K562 (cell line): ENCODE results near the gene RNF31. TPM values are rescaled to one million over a fixed set of nuclear protein-coding genes. Genes with fewer than 3 reads are reported as not detected.

ENCODE experiments used
- polyA plus RNA-seq, 8 experiments: library from polyadenylated mRNA; depleted of rRNA in 4 of 8; stranded (reverse) in 5 of 8; unstranded in 3 of 8; fragments of >200 nt; fragmentation: Nextera tagmentation in 2 of 8; fragmentation: Illumina TruSeq in 1 of 8; extraction: Ambion mirVana in 2 of 8; extraction: Trizol in 1 of 8; gene quantifications; 2 replicates each; pipeline versions ENCODE4 v1.2.1 to v1.2.3, GENCODE V29; 2011 to 2014; ENCODE audit warnings: inconsistent platforms in 1 of 8, missing spikeins in 1 of 8
- total RNA-seq, 7 experiments: library from RNA; depleted of rRNA in 6 of 7; stranded (reverse); fragments of >200 nt in 6 of 7; fragmentation: Illumina TruSeq in 2 of 7; extraction: Trizol in 2 of 7; gene quantifications; 2 replicates each; pipeline versions ENCODE4 v1.2.1 to v1.2.3, GENCODE V29; 2011 to 2021; ENCODE audit warnings: low replicate concordance in 1 of 7
- TF ChIP-seq, protein P1 (sequence below), 2 experiments: fragments of 450-650 bp; IDR thresholded peaks; 2 replicates each; pipeline ENCODE4 v1.6.1; 2018; ENCODE audit warnings: mild to moderate bottlenecking in 2 of 2, low read depth in 1 of 2; ENCODE audit not compliant: partially characterized antibody in 2 of 2
- TF ChIP-seq, protein P2 (sequence below): sonication (generic); formaldehyde crosslinking; IDR thresholded peaks from 2 replicates; pipeline ENCODE4 v1.8.0; 2022; ENCODE audit warnings: mild to moderate bottlenecking, missing genetic modification reagents

The RNF31 gene
- total and polyA plus RNA-seq, 9 of the 15 experiments (the other 6 are each of a cell fraction or from before 2014, with no cell fraction given), result 3.1 to 47.6 (median 19.1) TPM

DNA sequence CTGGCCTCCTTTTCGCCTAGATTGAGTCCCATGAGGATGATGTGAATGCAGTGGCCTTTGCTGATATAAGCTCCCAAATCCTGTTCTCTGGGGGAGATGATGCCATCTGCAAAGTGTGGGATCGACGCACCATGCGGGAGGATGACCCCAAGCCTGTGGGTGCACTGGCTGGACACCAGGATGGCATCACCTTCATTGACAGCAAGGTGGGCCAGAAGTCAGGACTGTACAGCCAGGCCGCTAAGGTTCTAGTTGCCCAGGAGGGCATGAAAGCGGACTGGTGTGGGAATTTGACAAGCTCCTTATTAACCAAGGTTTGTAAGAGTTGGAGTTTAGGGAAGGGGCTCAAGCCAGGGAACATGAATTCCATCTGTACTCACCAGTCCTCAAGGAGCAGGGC lies 27.6 kb upstream of the RNF31 start (continued):
- TF ChIP-seq, protein P1, sequence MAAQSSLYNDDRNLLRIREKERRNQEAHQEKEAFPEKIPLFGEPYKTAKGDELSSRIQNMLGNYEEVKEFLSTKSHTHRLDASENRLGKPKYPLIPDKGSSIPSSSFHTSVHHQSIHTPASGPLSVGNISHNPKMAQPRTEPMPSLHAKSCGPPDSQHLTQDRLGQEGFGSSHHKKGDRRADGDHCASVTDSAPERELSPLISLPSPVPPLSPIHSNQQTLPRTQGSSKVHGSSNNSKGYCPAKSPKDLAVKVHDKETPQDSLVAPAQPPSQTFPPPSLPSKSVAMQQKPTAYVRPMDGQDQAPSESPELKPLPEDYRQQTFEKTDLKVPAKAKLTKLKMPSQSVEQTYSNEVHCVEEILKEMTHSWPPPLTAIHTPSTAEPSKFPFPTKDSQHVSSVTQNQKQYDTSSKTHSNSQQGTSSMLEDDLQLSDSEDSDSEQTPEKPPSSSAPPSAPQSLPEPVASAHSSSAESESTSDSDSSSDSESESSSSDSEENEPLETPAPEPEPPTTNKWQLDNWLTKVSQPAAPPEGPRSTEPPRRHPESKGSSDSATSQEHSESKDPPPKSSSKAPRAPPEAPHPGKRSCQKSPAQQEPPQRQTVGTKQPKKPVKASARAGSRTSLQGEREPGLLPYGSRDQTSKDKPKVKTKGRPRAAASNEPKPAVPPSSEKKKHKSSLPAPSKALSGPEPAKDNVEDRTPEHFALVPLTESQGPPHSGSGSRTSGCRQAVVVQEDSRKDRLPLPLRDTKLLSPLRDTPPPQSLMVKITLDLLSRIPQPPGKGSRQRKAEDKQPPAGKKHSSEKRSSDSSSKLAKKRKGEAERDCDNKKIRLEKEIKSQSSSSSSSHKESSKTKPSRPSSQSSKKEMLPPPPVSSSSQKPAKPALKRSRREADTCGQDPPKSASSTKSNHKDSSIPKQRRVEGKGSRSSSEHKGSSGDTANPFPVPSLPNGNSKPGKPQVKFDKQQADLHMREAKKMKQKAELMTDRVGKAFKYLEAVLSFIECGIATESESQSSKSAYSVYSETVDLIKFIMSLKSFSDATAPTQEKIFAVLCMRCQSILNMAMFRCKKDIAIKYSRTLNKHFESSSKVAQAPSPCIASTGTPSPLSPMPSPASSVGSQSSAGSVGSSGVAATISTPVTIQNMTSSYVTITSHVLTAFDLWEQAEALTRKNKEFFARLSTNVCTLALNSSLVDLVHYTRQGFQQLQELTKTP (IDR thresholded peaks at IDR 0.05; ENCODE audit: low read depth in 1 of 2, partially characterized antibody in 2 of 2), result no peak
- TF ChIP-seq, protein P2, sequence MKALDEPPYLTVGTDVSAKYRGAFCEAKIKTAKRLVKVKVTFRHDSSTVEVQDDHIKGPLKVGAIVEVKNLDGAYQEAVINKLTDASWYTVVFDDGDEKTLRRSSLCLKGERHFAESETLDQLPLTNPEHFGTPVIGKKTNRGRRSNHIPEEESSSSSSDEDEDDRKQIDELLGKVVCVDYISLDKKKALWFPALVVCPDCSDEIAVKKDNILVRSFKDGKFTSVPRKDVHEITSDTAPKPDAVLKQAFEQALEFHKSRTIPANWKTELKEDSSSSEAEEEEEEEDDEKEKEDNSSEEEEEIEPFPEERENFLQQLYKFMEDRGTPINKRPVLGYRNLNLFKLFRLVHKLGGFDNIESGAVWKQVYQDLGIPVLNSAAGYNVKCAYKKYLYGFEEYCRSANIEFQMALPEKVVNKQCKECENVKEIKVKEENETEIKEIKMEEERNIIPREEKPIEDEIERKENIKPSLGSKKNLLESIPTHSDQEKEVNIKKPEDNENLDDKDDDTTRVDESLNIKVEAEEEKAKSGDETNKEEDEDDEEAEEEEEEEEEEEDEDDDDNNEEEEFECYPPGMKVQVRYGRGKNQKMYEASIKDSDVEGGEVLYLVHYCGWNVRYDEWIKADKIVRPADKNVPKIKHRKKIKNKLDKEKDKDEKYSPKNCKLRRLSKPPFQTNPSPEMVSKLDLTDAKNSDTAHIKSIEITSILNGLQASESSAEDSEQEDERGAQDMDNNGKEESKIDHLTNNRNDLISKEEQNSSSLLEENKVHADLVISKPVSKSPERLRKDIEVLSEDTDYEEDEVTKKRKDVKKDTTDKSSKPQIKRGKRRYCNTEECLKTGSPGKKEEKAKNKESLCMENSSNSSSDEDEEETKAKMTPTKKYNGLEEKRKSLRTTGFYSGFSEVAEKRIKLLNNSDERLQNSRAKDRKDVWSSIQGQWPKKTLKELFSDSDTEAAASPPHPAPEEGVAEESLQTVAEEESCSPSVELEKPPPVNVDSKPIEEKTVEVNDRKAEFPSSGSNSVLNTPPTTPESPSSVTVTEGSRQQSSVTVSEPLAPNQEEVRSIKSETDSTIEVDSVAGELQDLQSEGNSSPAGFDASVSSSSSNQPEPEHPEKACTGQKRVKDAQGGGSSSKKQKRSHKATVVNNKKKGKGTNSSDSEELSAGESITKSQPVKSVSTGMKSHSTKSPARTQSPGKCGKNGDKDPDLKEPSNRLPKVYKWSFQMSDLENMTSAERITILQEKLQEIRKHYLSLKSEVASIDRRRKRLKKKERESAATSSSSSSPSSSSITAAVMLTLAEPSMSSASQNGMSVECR (CRISPR knock-in tag), result no peak
